K562 (cell line): Measurements from ENCODE around the gene DYRK1A. TPM values are rescaled to one million over a fixed set of nuclear protein-coding genes. Genes with fewer than 3 reads are reported as not detected.

ENCODE experiments used
- ARID3B ChIP-seq: fragments of 250-450 bp; sonication (Bioruptor Pico); IDR thresholded peaks from 2 replicates; pipeline ENCODE4 v1.4.0; 2020; ENCODE audit warnings: borderline replicate concordance
- ATF1 ChIP-seq, 2 experiments: fragments of 450-650 bp in 1 of 2; IDR thresholded peaks; 2 replicates each; pipeline ENCODE4 v1.6.1; 2016; ENCODE audit warnings: missing compliant biosample characterization in 1 of 2, missing genetic modification characterization in 1 of 2
- E2F4 ChIP-seq: sonication (generic); formaldehyde crosslinking; IDR thresholded peaks from 2 replicates; pipeline ENCODE4 v1.8.0; 2022; ENCODE audit warnings: mild to moderate bottlenecking, low read depth, missing genetic modification reagents
- FOSL1 ChIP-seq: fragments of 200-800 bp; sonication (Bioruptor generic); conservative IDR thresholded peaks from 2 replicates; pipeline ENCODE4 v1.6.1; 2016; ENCODE audit warnings: missing genetic modification characterization, missing compliant biosample characterization
- FOXM1 ChIP-seq, 2 experiments: fragments of 450-650 bp in 1 of 2; sonication (generic) in 1 of 2; formaldehyde crosslinking in 1 of 2; IDR thresholded peaks; 2 replicates each; pipeline versions ENCODE4 v1.6.1 to v1.9.0; 2017 to 2022; ENCODE audit warnings: low read depth in 2 of 2, mild to moderate bottlenecking in 2 of 2, missing genetic modification reagents in 1 of 2, moderate library complexity in 1 of 2
- HDAC1 ChIP-seq, 2 experiments: fragments of 450-650 bp; IDR thresholded peaks; 2 replicates each; pipeline ENCODE4 v1.6.1; 2016 to 2017; ENCODE audit warnings: inconsistent platforms in 1 of 2, mild to moderate bottlenecking in 1 of 2, moderate library complexity in 1 of 2
- HMG20A ChIP-seq: fragments of 450-650 bp; formaldehyde crosslinking; conservative IDR thresholded peaks from 2 replicates; pipeline ENCODE4 v1.4.0; 2020; ENCODE audit warnings: mild to moderate bottlenecking, mixed read lengths
- IRF2 ChIP-seq: sonication (generic); formaldehyde crosslinking; IDR thresholded peaks from 2 replicates; pipeline ENCODE4 v1.8.1; 2022; ENCODE audit warnings: mild to moderate bottlenecking, missing genetic modification reagents
- LEF1 ChIP-seq: fragments of 450-650 bp; IDR thresholded peaks from 2 replicates; pipeline ENCODE4 v1.6.1; 2016; ENCODE audit warnings: mild to moderate bottlenecking
- MAFK ChIP-seq: IDR thresholded peaks from 2 replicates; pipeline ENCODE4 v1.6.1; 2011; ENCODE audit warnings: low read length, improper control_type of control experiment
- NFE2 ChIP-seq: IDR thresholded peaks from 2 replicates; pipeline ENCODE4 v1.6.1; 2014; ENCODE audit warnings: antibody characterized with exemption, low read depth
- RNF2 ChIP-seq: sonication (generic); IDR thresholded peaks from 2 replicates; pipeline ENCODE4 v1.6.1; 2016
- ZBTB40 ChIP-seq, 2 experiments: fragments of 450-650 bp in 1 of 2; sonication (generic) in 1 of 2; formaldehyde crosslinking in 1 of 2; IDR thresholded peaks; 2 replicates each; pipeline versions ENCODE4 v1.7.1 to v1.9.0; 2016 to 2022; ENCODE audit warnings: inconsistent platforms in 1 of 2, mild to moderate bottlenecking in 1 of 2, missing genetic modification reagents in 1 of 2
- ZNF23 ChIP-seq: fragments of 250-450 bp; sonication (Bioruptor Pico); IDR thresholded peaks from 2 replicates; pipeline ENCODE4 v1.4.0; 2020; ENCODE audit warnings: mild to moderate bottlenecking
- ZNF699 ChIP-seq: fragments of 250-450 bp; sonication (Bioruptor Pico); IDR thresholded peaks from 2 replicates; pipeline ENCODE4 v1.8.0; 2021; ENCODE audit warnings: mild to moderate bottlenecking, moderate library complexity; ENCODE audit not compliant: insufficient replicate concordance
- ZNF780A ChIP-seq: fragments of 250-450 bp; sonication (Bioruptor Pico); IDR thresholded peaks from 2 replicates; pipeline ENCODE4 v1.5.0; 2021; ENCODE audit warnings: mild to moderate bottlenecking
- polyA plus RNA-seq, 8 experiments: library from polyadenylated mRNA; depleted of rRNA in 4 of 8; stranded (reverse) in 5 of 8; unstranded in 3 of 8; fragments of >200 nt; fragmentation: Nextera tagmentation in 2 of 8; fragmentation: Illumina TruSeq in 1 of 8; extraction: Ambion mirVana in 2 of 8; extraction: Trizol in 1 of 8; gene quantifications; 2 replicates each; pipeline versions ENCODE4 v1.2.1 to v1.2.3, GENCODE V29; 2011 to 2014; ENCODE audit warnings: inconsistent platforms in 1 of 8, missing spikeins in 1 of 8
- total RNA-seq, 7 experiments: library from RNA; depleted of rRNA in 6 of 7; stranded (reverse); fragments of >200 nt in 6 of 7; fragmentation: Illumina TruSeq in 2 of 7; extraction: Trizol in 2 of 7; gene quantifications; 2 replicates each; pipeline versions ENCODE4 v1.2.1 to v1.2.3, GENCODE V29; 2011 to 2021; ENCODE audit warnings: low replicate concordance in 1 of 7

DYRK1A gene
- total and polyA plus RNA-seq, 9 of the 15 experiments (the other 6 are each of a cell fraction or from before 2014, with no cell fraction given): 3.7 to 64.8 (median 42.3) TPM

- TF ChIP-seq ZNF699 (CRISPR knock-in tag) (no peak), ATF1 (CRISPR knock-in tag; IDR thresholded peaks at IDR 0.05) (no peak), ATF1 (tag; IDR thresholded peaks at IDR 0.05) (peak; percentile 48; the same call in 1 of the 2 replicates), HMG20A (CRISPR knock-in tag) (no peak), ZBTB40 (IDR thresholded peaks at IDR 0.05) (peak; percentile 65; the same call in 1 of the 2 replicates), ZBTB40 (CRISPR knock-in tag; IDR thresholded peaks at IDR 0.05) (no peak), FOSL1 (tag) (peak; percentile 60; the same call in 1 of the 2 replicates), HDAC1 (IDR thresholded peaks at IDR 0.05) (peak in 1 of 2 experiments; percentile 27; a peak in 2 of 4 replicates), IRF2 (CRISPR knock-in tag) (no peak), E2F4 (CRISPR knock-in tag) (no peak), ZNF23 (no peak), RNF2 (peak; percentile 63; the same call in 1 of the 2 replicates), ZNF780A (CRISPR knock-in tag) (no peak), FOXM1 (IDR thresholded peaks at IDR 0.05; ENCODE audit: low read depth) (peak; percentile 96), FOXM1 (CRISPR knock-in tag; IDR thresholded peaks at IDR 0.05; ENCODE audit: low read depth) (no peak), NFE2 (no peak), MAFK (no peak), ARID3B (CRISPR knock-in tag) (no peak), LEF1 (peak; percentile 82; the same call in 1 of the 2 replicates)
Measured at GRCh38 chr21:37536616-37537278, 170.2 kb downstream of the DYRK1A start (continued).
